ENCODE results near the gene DNAJC27. TPM values are rescaled to one million over a fixed set of nuclear protein-coding genes. Genes with fewer than 3 reads are reported as not detected.

Gene DNAJC27
- total RNA-seq, 1 donor from 2014 or later: 3.6 TPM

- no peaks in the 10 kb centered on the region for H3K36me3 ChIP-seq
- TF ChIP-seq CTCF (IDR thresholded peaks at IDR 0.05): no peak
- H3K4me1 ChIP-seq: no peaks in the 10 kb centered on the region
- H3K27me3 ChIP-seq: no peaks in the 10 kb centered on the region
- DNase-seq (ENCODE audit: low spot score in 2 of 2): no peak
- no peaks in the 10 kb centered on the region for H3K9me3 ChIP-seq
- intact Hi-C loops (cut with DNase I): no loop called here
- H3K27ac ChIP-seq: no peak overlapping the region
- no peak overlapping the region for H3K4me3 ChIP-seq
Observed at GRCh38 chr2:24909555-24910177, 62.1 kb downstream of the DNAJC27 start.

GRCh38 chr2:24908461-24908901 is 63.3 kb downstream of the DNAJC27 start:
- no peaks in the 10 kb centered on the region for H3K4me1 ChIP-seq
- no peaks in the 10 kb centered on the region for H3K27me3 ChIP-seq
- intact Hi-C loops (cut with DNase I): no loop called here
- H3K4me3 ChIP-seq: no peak overlapping the region
- no peak for DNase-seq (ENCODE audit: low spot score in 2 of 2)
- no peak for TF ChIP-seq CTCF (IDR thresholded peaks at IDR 0.05)
- H3K27ac ChIP-seq: no peak overlapping the region
- H3K36me3 ChIP-seq: no peaks in the 10 kb centered on the region
- no peaks in the 10 kb centered on the region for H3K9me3 ChIP-seq

DNA sequence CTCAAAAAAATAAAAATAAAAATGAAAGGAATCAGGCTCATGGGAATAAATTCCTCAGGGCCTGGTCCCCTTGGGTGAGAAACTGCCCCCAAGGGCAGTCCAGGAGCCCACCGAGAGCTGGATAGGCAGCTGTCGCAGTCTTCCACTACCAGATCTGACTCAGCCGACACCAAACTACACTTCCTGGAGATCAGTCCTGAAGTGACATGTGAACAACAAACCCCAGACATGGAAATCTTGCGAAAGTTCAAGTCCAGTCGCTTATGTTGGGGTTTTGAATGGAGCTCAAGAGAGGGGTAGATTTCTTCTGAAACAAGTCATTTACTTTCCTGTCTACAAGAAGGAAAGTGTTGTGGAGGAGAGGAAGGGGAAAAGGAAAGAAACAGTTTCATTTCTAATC is 64.6 kb downstream of the DNAJC27 start:
- Histone ChIP-seq H3K27ac (no peak overlapping the region), H3K4me1 (no peaks in the 10 kb centered on the region), H3K9me3 (no peaks in the 10 kb centered on the region), H3K27me3 (no peaks in the 10 kb centered on the region), H3K36me3 (no peaks in the 10 kb centered on the region), H3K4me3 (no peak overlapping the region)
- no peak for TF ChIP-seq CTCF (IDR thresholded peaks at IDR 0.05)
- DNase-seq (ENCODE audit: low spot score in 2 of 2): no peak
- intact Hi-C loops (cut with DNase I): no loop called here

- H3K27ac ChIP-seq: no peak overlapping the region
- TF ChIP-seq CTCF (IDR thresholded peaks at IDR 0.05): no peak
- no peak overlapping the region for H3K4me3 ChIP-seq
- H3K9me3 ChIP-seq: no peaks in the 10 kb centered on the region
- intact Hi-C loops (cut with DNase I): no loop called here
- DNase-seq (ENCODE audit: low spot score in 2 of 2): no peak
- no peaks in the 10 kb centered on the region for H3K4me1 ChIP-seq
- no peaks in the 10 kb centered on the region for H3K27me3 ChIP-seq
- no peaks in the 10 kb centered on the region for H3K36me3 ChIP-seq
Observed at GRCh38 chr2:24906466-24906865, 65.3 kb downstream of the DNAJC27 start.

DNA sequence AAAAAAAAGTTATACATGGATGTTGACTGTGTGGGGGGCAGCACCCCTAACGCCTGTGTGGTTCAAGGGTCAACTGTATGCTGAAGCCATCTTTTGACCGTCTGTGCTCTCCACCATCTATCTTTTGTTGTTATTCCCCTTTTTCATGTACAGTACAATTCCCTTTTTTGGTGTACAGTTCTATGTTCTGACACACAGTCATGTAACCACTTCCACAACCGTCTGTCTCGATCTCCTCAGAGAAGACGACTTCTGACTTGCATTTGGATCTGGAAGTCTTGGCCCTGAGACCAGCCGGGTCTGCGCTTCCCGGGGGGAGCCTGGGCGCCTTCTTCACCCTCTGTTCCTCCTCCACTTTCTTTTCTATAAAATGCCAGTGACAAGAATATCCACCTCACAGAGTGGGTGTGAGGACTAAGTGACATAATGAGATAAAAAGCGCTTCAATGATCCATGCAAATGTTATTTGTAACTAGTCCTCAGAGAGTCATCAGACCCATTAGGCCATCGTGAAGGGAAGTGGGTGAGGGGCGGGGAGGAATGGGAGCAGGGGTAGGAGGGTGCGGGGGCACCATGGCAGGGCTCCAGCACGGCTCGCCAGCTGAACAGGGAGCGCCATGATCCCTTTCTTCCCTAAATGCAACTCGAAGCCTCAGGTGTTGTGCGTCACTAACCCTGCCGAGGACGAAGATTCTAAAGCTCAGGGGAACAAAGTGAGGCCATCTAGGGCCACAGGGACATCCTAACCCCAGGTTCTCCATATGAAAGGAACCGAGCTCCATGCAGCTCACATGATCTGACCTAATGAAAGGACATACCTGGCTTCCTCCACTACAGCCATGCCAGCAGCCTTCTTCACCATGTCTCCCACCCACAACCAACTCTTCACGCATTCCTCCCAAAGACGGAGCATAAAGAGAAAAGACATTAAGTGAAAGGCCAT is 68.3 kb downstream of the DNAJC27 start:
- Histone ChIP-seq H3K27me3 (no peaks in the 10 kb centered on the region), H3K4me1 (no peaks in the 10 kb centered on the region), H3K27ac (no peak overlapping the region), H3K9me3 (no peaks in the 10 kb centered on the region), H3K4me3 (no peak overlapping the region), H3K36me3 (no peaks in the 10 kb centered on the region)
- intact Hi-C loops (cut with DNase I): no loop called here
- no peak for TF ChIP-seq CTCF (IDR thresholded peaks at IDR 0.05)
- no peak for DNase-seq (ENCODE audit: low spot score in 2 of 2)
